GM12892 (cell line): ENCODE results near the gene PDE6H.

Experiments
- POLR2A ChIP-seq: IDR thresholded peaks from 2 replicates; pipeline ENCODE4 v1.6.1; 2011; ENCODE audit warnings: low read depth, low read length, control low read depth
- POLR2AphosphoS5 ChIP-seq: IDR thresholded peaks from 2 replicates; pipeline ENCODE4 v1.6.1; 2011; ENCODE audit warnings: low read depth, low read length, control low read depth

- no peak for TF ChIP-seq POLR2AphosphoS5
- no peak for TF ChIP-seq POLR2A
These were observed 21.8 kb downstream of the PDE6H start for GRCh38 chr12:14994610-14995009.
